Measurements from ENCODE around the gene CEBPE.

DNA sequence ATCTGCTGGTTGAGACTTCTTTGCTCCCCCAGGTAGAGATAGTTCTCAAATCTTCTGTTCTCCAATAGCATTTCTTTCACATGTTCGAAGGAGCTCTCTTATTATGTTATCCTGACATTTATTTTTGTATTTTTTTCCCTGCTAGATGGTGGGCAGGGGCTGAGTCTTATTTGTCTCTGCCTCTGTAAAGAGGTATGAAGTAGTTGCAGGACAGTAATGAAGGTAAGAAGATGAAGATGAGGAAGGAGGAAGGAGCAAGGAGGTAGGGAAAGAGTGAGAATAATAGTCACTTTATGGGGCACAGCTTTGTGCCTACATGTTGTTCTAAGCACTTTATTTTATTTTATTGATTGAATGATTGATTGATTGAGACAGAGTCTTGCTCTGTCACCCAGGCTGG, 9.3 kb downstream of the CEBPE start:
- TF ChIP-seq, protein P1, sequence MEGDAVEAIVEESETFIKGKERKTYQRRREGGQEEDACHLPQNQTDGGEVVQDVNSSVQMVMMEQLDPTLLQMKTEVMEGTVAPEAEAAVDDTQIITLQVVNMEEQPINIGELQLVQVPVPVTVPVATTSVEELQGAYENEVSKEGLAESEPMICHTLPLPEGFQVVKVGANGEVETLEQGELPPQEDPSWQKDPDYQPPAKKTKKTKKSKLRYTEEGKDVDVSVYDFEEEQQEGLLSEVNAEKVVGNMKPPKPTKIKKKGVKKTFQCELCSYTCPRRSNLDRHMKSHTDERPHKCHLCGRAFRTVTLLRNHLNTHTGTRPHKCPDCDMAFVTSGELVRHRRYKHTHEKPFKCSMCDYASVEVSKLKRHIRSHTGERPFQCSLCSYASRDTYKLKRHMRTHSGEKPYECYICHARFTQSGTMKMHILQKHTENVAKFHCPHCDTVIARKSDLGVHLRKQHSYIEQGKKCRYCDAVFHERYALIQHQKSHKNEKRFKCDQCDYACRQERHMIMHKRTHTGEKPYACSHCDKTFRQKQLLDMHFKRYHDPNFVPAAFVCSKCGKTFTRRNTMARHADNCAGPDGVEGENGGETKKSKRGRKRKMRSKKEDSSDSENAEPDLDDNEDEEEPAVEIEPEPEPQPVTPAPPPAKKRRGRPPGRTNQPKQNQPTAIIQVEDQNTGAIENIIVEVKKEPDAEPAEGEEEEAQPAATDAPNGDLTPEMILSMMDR (IDR thresholded peaks at IDR 0.05), result no peak
- TF ChIP-seq POLR2A (IDR thresholded peaks at IDR 0.05), result no peak

All from right lobe of liver (tissue), 4 donors.